ENCODE results near the gene YARS1.

- no peak for TF ChIP-seq CTCF (IDR thresholded peaks at IDR 0.05; ENCODE audit: poor library complexity, severe bottlenecking)
- TF ChIP-seq EZH2 (IDR thresholded peaks at IDR 0.05; ENCODE audit: borderline replicate concordance, insufficient read depth, low read length, poor library complexity, severe bottlenecking), result no peak
- no peak for TF ChIP-seq MXI1 (conservative IDR thresholded peaks at IDR 0.05; ENCODE audit: poor library complexity, severe bottlenecking)
- TF ChIP-seq SMC3 (conservative IDR thresholded peaks at IDR 0.05; ENCODE audit: poor library complexity), result no peak
- no peak for TF ChIP-seq EP300 (conservative IDR thresholded peaks at IDR 0.05; ENCODE audit: poor library complexity, severe bottlenecking)
- TF ChIP-seq POLR2AphosphoS5 (IDR thresholded peaks at IDR 0.05), result no peak
- no peak for TF ChIP-seq TAF1 (IDR thresholded peaks at IDR 0.05; ENCODE audit: low read depth)
Observed at GRCh38 chr1:32759997-32760623, 57.0 kb downstream of the YARS1 start.

Data from neural cell (in vitro differentiated cells).